Stimulated activated CD4-positive, alpha-beta T cell treated with anti-CD3 and anti-CD28 coated beads, Interleukin-4, amount 100 ng/mL, for 4 hours (primary cell): Measurements from ENCODE around the gene MRPL10.

ENCODE experiments used
- DNase-seq, 2 experiments: peaks; one replicate each; pipeline ENCODE4 v3.0.0-alpha.2; 2020

MRPL10 gene

DNA sequence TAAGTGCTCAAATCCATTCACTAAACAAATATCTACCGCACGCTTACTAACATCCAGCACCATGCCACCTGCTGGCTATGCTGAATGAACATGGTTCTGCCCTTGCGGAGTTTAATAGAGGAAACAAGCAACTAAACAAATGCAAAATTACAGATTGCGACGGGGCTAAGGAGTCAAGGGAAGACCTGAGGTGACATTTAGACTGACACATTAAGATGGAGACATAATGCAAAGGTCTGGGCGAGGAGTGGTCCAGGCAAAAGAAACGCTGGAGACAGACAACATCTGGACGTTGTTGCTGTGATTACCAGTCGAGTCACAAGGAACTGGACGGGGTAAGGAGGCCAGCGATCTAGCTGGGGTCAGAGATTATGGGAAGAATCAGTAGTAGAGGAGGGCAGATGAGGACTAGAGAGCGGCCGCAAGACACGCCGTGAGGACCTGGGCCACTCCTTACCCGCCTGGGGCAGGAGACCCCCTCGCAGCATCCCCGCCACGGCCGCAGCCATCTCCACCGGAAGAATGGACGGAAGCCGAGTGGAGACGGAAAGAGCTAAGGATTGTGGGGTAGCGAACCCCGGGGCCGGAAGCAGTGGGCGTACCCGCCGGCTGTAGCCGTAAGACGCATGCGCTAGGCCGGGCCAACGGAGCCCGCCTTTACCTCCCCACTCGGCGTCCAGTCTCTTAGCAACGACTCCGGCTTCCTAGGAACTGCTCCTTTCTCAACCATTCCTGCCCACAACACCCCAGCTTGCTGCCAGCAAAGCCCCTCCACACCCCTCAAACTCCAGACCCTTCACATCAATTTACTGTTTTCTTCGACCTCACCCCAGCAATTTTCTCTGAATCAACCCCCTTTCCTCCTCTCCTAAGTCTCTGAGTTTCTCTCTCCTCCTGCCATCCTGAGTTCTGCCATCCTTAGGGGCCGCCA, at the start of gene MRPL10, which contains the start of gene LRRC46:
Gene MRPL10 (minus strand): TSS at position 539 of the 931 bp plus-strand sequence. CDS start 30 bp downstream, at position 509.
Gene LRRC46 (plus strand): TSS at position 668 of the 931 bp plus-strand sequence. CDS start 320 bp downstream, outside the sequence.
- DNase-seq = peak; percentile 90 to 92

DNA sequence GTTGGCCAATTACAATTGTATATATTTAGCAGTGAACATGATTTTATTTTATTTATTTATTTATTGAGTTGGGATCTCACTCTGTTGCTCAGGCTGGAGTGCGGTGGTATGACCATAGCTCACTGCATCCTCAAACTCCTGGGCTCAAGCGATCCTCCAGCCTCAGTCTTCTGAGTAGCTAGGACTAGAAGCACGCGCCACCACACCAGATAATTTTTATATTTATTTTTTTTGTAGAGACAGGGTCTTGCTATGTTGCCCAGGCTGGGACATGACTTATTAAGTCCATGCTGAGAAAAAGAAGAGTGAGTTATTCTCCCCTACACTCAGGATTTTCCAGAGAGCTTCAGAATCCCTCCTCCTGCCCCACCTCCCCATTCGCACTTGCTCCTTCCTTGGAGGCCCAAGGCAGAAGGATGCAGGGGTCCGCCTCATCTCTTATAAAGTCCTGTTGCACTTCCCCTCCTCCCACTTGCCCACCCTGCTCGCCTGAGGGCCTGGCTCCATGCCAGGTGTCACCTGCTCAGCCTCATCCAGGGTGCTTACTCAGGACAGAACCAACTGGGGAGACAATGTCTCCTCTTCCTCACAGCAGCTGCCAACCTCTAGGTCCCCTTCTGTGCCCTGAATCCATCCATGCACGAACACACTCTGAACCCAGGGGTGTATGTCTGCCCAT, 48.6 kb upstream of the MRPL10 start:
- no peak for DNase-seq

DNA sequence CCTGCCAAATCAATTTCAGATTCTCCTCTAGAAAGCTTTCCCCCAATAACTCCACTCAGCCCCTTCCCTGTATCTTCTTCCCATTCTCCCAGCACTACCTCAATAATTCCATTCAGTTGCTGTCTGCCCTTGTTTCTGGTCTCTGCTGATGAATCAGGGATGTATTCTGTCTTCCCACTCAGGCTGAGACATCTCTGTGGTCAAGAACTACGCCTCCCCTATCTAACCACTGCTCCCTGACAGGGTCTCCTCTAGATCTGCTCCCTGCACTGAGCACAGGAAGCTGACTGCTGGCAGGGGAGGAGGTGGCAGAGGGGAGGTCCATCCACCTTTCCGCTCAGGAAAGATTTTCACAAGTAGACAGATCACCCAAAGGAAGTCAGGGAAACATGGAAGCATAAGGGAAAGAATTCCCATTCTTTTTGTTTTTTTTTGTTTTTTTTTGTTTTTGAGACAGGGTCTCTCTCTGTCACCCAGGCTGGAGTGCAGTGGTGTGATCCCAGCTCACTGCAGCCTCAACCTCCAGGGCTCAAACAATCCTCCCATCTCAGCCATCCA, 47.8 kb upstream of the MRPL10 start:
- DNase-seq = no peak

DNA sequence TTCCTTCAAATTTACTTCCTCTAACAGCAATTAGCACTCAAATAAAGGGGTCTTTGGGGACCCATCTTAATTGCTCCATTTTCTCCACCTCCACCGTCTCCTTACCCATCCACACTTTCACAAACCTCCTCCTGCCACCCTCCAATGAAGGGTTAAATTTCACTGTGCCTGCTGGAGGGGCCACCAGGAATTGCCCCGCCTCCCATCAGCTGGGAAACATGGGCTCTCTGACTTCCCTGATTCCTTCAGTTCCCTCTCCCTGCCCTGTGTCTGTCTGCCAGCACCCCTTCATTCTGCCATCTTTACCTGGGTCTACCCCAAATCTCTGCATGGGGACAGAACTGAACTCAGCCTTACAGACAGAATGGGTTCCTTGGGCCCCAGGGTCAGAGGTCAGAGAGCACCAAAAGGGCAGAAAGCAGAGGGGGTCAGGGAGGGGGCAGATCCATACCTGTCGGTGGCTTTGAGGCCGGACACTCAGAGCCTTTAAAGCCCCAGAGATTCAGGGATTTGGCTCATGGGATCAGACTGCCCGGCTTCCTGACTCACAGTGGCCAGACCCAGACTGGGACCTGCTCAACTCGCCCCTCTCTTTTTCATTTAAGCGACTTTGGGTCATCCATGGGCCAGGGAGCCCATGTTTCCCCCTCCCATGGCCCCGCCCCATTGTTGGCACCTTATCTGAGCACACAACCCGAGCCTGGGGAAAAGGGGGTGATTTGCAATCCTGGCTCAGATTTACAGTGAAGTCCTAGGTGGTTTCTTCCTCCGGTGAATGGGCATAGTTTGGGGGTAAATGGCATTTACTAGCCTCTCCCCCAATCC, 47.1 kb upstream of the MRPL10 start:
- no peak for DNase-seq

DNA sequence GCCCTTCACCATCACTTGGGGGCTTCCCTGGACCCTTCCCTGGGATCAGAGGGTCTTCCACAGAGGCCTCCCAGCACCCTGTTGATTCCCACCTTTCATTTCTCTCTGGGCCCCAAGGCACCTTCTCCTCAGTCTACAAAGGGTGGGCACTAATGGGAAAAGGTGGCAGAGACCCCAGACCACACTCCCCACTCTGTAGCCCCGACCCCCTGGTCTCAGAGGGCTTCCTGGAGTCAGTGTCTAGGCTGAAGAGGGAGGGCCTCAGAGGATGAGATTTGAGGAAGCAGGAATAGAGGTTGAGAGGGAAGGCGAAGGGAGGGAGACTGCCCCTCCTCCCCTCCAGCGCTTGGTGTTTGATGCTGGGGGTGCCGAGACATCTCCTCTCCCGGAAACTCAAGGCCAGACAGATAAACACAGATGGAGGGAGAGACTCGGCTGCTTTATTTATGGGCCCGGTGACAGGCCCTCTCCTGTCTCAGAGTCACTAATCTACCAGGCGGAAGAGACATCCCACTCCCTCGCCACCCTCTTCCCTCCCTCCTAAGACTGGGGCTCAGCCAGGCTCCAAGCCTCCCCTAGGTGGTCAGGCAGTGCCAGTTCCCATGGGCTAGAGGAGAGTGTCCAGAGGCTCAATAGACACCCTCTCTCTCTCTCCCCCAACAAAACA, 46.2 kb upstream of the MRPL10 start:
- DNase-seq = no peak

DNA sequence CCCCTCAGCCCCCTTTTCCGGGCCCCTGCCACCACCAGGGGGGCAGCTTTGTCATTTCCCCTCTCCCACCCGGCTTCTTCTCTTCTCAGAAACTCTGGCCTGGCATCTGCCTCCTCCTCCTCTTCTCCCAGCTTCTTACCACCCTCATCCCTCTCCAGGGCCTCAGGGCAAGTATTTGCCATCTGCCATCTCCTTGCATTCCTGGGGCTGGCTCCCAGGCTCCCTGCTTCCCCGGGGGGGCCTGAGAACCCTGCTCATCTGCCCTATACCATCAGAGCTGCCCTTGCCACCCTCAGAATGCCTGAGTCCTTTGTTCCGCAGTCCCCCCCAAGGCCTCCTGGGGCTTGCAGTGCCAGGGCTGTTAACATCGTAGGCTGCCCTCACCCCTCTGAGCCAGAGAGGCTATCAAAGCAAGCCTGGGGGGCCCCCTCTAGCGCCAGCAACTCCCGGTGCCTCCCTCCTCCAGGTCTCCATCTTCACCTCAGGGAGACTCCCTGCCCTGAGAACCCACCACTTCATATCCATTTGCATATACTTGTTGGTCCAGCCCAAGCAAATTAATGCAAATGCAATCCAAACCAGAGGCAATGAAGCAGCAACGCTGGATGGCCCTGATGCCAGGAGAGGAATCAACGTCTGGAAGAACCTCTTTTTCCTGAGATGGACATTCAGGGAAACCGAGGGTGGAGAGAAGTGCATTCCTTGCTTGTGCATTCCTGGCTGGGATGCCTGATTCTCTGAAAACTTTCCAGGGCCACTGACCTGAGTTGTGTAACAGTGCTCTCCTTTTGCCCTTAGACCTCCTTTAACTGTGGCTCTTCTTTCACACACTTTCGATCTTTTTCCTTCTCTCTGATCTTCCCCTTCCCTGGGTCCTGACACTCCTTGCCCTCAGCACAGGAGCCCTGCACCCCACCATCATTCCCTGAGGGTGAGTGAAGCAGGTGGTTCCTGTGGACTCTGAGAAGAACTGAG, 44.0 kb upstream of the MRPL10 start:
- no peak for DNase-seq

DNA sequence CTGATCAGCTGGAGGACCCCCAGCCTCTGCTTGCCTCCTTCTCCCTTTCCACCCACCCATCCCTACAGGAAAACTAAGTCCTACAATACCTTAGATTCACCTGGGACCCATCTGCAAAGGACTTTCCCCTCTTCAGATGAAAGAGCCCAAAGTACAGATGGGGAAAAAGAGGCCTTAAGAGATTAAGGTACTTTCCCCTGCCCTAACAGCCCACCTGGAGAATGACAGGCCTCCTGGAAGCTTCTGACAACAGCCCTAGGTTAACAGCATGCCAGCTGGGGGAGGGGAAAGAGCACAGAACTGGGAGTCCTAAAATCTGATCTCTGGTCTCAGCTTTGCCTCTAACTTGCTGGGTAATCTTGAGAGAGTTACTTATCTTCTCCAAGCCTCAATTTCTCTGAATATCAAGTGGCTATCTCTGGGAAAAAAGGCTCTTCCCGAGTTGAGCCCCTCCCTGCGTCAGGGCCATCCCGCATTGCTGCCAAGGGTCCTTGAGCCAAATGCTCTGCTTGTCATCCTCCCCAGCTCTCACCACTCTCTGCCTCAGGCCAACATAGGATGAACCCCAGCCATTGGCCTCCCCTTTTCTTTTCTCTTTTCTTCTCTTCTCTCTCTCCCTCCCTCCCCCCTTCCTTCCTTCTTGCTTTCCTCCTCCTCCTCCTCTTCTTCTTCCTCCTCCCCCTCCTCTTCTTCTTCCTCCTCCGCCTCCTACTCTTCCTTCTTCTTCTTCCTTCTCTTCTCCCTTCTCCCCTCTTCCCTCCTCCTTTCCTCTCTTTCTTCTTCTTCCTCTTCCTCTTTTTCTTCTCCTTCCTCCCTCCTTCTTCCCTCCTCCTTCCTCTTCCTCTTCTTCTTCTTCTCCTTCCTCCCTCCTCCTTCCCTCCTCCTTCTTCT, 42.1 kb upstream of the MRPL10 start:
- no peak for DNase-seq

DNA sequence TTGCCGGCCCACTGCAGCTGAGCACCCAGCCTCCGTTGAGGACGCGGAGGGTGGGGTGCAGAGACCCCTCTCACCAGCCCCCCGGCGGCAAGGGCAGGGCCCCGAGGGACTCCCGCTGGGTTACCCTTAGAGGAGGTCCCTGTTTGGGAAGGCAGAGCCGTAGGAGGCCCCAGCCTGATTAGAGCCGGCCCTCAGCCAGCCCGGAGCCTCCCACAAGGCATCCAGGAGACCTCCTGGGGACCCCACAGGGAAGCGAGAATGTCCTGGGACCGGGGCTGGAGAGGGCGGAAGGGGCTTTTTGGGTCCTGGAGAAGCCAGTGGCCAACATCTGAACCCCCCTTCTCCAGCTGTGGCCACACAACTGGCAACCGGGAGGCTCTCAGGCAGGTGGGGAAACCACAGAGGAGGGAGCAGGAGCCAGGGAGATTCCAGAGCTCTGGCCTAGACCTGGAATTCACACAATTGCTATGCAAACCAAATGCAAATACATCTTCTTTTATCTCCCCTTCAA, 41.4 kb upstream of the MRPL10 start:
- DNase-seq = no peak

DNA sequence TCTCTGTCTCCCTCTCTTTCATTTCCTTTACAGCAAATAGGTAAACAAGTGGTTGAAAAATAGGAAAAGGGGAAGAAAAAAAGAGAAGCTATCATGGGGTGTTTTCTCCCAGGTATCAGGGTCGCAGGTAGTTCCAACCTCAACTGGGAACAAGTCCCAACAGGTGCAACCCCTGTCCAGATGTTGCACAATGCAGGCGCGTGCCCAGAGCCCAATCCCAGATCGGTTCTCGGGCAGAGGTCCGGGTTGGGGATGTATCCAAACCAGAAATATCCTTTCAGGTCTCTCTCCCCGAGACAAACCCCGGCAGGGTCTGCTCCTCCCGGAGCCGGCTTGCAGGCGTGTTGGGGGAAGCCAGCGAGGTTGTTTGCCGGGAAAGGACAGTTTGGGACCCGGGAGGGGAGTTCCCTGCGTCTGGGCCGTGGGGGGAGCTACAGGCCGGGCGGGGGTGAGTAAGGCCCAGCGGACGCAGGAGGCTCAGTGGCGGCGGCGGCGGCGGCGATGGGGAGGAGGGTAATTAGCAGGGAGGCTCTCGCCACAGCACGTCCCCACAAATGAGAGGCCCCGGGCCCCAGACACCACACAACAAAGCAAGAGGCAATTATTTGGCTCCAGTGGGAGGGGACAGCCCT, 40.8 kb upstream of the MRPL10 start:
- no peak for DNase-seq

DNA sequence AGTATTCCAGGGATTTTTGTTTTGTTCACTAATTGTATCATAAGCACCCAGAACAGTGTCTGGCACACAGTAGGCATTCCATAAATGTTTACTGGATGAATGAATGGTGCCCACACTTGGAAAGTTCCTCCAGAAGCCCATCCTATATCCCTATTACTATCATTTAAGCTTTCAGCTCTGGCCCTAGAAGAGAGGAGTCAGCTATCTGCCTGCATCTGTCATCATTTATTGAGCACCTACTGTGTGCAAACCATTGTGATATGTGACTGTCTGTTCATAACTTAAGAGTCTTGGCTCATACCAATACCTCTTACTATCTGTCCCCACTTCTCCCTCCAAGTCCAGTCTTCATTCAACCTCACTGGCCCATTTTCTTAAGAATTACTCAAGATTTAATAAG, 39.7 kb upstream of the MRPL10 start:
- DNase-seq = no peak

DNA sequence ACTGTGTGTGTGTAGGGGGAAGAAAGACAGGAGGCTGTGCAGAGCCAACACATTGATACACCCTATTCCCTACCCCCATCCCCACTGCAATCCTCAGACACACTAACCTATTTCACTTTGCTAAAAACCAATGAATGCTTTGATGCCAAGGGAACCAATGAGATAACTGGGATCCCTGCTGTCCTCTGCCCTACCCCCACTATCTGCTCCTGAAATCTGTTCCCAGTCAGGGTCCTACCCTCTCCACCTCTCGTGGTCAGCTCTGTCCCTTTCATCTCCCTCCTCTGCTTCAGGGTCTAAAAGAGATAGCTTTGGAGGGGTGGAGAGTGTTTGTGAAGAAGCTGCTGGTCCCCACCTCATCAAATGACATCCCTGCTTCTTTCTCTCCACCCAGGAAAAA, 38.7 kb upstream of the MRPL10 start:
- DNase-seq = no peak

DNA sequence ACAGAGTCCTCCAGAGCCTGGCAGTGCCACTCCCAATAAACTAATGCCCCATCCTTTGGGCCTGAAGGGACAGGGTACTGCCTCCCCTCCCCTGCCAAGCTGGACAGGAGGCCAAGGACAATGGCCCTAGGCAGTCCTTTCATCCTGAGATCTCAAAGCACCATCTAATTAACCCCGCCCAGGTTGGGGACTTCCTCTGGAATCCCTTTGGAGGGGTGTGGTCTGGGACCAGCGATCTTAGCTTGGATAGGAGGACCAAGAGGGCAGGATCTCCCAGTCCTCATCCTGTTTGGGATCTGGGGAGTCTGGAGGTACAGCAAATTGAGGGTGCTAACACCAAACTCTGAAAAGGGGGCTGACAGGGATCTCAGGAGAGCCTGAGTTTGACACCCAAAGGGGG, 37.8 kb upstream of the MRPL10 start:
- no peak for DNase-seq

DNA sequence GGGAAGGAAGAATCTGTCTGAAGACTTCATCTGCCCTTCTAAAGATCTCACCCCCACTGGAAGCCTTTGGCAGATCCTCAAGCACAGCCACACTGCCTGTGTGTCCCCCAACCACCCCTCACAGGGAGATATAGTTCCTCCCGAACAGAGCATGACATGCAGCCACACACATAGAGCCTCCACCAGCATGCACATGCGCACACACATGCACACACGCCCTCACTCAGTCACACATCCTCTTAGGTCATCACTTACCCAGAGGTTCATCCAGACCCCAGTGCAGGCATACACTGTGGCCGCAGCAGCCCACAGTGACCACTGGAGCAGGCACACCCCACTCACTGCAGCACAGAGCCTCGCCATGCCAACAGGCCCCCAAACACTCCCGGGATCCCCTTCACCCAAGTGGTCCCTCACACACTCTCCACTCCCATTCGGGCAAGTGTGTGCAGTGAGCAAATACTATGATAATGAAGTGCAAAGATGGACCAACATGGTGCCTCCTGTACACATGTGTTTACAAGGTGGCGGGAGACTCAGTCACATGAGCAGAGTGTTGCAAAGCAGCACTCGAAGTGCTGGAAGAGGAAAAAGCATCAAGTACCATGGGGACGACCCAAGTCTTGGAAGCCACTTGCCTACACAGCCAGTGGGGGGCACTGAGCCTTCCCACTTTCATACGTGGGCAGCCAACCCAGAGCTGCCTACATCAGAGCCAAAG, 36.6 kb upstream of the MRPL10 start:
- no peak for DNase-seq

DNA sequence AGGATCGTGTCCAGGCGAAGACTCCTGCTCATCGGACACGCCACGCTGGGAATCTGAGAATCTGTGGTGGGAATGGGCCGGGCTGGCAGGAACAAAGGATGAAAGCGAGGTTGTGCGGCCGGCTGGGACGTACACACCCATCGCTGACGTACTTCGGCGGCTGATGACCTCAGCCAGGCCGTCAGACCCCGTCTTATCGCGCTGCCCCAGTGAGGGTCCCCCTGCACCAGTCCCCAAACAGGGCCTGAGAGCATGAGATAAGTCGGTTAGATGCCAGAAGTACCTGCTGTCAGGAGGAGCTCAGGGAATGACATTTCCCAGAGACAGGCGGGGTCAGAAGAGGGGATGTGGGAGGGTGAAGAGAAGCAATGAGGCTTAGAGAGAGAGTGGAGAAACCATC, 35.6 kb upstream of the MRPL10 start:
- DNase-seq = no peak

DNA sequence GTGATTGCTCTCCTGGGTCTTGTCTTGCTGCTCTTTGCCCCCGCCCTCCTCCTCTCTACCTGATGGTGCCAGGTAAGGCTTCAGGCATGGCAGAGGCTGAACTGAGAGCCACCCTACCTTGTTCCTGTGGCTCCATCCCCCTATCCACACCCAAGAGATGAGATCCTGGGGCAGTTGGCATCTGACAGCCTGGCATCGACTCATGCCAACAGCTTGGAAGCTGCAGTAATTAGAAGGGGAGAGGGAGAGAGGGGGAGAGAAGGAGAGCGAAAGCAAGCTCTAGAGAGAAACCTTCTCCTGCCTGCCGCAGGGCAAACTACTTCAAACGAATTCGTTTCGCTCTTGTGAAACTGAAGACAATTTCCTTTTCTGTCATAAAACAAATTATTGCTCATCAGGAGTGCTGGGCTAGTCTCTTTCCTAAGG, 33.5 kb upstream of the MRPL10 start:
- DNase-seq = no peak

DNA sequence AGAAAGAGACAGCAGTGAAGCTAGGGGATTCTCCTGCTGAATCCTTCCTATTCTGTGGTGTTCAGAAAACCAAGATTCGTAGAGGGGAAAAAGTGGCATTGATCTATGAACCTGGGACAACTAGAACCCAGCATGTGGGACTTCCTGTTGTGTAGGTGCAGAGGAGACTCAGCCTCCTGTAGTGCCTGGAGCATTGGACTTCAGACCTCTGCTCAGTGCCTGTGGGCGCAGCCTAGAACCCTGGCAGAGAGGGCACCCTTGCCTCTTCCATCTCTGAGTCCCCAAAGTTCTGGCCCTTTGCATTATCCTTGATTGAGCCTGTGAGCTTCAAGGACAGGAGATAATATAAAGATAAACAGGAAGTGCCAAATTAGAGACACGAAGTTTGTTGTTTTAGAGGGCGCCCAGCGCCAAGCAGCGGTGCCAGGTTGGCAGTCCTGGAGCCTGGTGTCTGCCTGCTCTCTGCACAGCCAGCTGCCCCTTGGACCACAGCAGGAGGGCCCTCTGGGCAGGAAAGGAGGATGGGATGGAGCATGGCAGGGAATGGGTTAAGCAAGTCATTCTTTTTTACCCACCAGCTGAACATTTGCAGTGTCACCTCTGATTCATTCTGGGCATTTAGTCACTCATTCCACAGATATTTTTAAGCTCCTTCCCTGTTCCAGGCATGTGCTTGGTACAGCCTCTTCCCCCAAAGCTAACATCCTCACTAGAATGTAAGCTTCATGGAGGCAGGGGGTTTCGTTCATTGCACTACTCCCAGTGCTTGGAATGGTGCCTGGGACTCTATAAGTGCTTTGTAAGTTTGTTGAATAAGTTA, 31.5 kb upstream of the MRPL10 start:
- DNase-seq = no peak

DNA sequence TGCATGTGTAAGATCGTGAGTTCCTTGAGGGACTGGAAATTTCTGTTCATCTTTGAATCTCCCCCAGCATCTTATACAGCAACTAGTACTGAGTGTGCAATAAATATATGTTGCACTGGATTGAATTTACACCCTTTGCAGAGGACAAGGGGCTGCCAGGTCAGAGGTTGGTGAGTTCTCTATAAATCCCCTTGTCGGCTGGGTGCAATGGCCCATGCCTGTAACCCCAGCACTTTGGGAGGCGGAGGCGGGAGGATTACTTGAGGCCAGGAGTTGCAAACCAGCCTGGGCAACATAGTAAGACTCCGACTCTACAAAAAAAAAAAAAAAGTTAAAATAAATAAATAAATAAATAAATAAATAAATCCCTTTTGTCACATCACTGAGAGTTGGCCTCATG, 29.0 kb upstream of the MRPL10 start:
- DNase-seq = no peak
